GM20431 (cell line): Measurements from ENCODE around the gene TPPP3.
"Not testable (repeated sequence)": the region's sequence is repeated elsewhere in the genome, so short reads cannot be mapped to it uniquely, and the experiment has no call there.

Experiments
- in situ Hi-C: fragments of 300-500 bp; cut with MseI, MboI; formaldehyde crosslinking; loops from one replicate; pipeline ENCODE4 v1.15.0; 2020; ENCODE audit warnings: low sequenced_read_pairs; ENCODE audit not compliant: unreplicated experiment

TPPP3 gene

DNA sequence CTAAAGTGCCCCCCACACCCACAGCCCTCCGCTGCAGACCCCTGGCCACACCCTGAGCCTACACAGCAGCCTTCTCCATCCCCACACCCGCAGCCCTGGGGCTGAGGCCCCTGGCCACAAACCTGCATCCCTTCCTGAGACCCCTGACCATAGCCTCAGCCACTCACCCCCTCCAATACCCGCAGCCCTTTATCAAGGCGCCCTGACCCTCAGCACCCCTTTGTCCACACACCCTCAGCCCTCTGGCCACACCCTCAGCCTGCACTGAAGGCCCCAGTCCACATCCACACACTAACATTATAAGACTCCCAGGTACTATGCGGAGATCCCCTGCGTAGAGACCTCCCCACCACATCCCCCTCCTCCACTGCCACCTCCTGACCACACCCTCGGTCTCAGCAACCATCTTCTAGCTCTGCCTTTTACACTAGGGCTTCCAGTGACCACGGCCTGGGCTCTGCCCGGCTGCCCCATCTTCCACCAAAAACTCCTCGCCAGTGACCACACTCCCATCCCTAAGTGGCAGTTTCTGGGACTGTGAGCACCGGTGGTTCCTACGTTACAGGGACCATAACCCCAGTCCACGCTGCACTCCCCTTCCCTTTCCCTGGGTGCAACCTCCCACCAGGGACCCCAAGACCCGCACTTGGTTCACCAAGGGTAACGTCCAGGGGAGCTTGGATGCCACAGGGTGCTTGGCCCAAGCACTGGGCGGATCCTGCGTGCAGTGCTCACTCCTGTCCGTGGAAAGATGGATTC is 818 bp downstream of the TPPP3 start:
- in situ Hi-C loops = no loop called here

GRCh38 chr16:67391424-67392300 is 1.6 kb downstream of the TPPP3 start:
- in situ Hi-C loops = no loop called here

DNA sequence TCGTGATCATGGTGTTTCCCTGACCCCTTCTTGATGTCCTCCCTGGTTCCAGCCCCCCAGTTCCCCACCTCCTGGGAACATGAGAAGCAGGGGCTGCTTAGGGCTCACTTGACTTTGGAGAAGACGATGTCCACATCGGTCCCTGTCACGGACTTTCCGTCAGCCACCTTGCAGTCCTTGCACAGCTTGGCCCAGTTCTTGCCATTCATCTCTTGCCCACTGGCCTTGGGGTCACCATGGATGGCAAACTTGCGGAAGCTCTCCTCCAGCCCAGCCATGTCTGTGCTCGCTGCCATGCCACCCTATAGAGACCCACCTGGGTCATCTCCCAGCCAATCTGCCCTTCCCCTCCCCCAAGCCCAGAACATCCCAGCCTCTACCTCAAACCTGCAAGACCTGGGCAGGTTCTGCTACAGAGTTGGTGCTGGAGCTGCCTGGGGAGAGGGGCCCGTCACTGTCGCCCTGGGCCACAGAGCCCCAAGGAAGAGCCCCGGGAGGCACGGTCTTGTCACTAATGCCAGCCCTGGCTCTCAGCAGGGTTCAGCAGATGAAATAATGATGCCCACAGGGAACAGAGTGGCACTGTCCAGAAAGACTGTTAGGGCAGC is 2.4 kb downstream of the TPPP3 start:
- in situ Hi-C loops = no loop called here

- in situ Hi-C loops = no loop called here
Observed at GRCh38 chr16:67389911-67390815, 3.1 kb downstream of the TPPP3 start.

- in situ Hi-C loops = no loop called here
Observed at GRCh38 chr16:67388591-67388990, 4.7 kb downstream of the TPPP3 start.

GRCh38 chr16:67388191-67388590 is 5.1 kb downstream of the TPPP3 start:
- in situ Hi-C loops = no loop called here

- in situ Hi-C loops = no loop called here
Observed at GRCh38 chr16:67387479-67388079, 5.7 kb downstream of the TPPP3 start.

GRCh38 chr16:67386861-67387455 is 6.3 kb downstream of the TPPP3 start:
- in situ Hi-C loops = no loop called here

- in situ Hi-C loops = no loop called here
Observed at GRCh38 chr16:67384778-67385510, 8.4 kb downstream of the TPPP3 start.

DNA sequence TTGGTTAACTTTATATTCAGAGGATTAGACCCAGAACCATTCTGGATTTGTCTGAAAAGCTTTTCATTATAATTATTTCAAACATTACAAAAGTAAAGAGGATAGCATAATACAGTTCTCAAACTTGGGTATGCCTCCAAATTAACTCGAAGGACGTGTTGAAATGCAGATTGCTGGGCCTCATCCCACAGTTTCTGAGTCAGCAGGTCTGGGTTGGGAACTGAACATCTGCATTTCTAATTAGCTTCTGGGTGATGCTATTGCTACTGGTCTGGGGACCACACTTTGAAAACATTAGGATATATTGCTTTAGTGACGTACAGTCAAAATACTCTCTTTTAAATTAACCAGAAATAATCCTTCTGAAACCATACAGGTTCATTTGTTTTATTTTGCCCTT is 10.0 kb downstream of the TPPP3 start:
- in situ Hi-C loops = no loop called here

DNA sequence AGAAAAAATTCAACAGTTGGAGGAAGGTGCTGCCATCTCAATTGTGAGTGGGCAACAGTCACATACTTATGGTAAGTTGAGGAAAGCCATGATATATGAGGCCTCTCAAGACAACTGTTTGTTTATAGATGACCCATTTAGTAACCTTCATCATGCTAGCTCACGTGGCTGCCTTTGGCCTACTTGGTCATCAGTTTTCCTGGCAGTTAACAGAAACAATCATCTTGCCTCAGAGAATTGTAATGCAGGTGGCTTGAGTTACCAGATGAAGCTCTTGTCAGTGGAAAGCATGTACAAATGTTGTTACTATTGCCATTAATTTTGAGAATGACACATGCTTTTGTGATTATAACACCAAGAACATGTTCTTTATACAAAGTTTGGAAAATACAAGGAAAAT is 14.7 kb downstream of the TPPP3 start:
- in situ Hi-C loops = no loop called here

- in situ Hi-C loops = not testable (repeated sequence)
Observed at GRCh38 chr16:67376012-67376411, 17.3 kb downstream of the TPPP3 start.

GRCh38 chr16:67372664-67373063 is 20.6 kb downstream of the TPPP3 start:
- in situ Hi-C loops = no loop called here

DNA sequence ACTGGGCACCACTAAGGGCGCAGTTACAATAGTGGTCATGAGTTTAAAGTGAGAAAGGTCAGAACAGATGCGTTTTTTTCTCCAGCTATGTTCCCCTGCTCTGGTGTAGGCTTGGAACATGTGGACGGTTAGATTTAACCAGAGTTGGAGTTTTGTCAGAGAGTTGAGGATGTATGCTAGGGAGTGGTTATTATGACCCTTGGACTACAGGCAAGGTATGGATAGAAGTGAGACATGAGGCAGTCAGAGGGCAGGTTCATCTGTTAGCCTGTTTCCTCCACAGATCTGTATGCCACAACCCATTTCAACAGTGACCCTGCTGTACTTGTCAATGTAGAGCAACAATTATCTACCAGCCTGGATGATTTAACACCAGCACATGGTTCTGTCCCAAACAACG is 22.6 kb downstream of the TPPP3 start:
- in situ Hi-C loops = no loop called here

- in situ Hi-C loops = no loop called here
Observed at GRCh38 chr16:67364600-67365235, 28.6 kb downstream of the TPPP3 start.

DNA sequence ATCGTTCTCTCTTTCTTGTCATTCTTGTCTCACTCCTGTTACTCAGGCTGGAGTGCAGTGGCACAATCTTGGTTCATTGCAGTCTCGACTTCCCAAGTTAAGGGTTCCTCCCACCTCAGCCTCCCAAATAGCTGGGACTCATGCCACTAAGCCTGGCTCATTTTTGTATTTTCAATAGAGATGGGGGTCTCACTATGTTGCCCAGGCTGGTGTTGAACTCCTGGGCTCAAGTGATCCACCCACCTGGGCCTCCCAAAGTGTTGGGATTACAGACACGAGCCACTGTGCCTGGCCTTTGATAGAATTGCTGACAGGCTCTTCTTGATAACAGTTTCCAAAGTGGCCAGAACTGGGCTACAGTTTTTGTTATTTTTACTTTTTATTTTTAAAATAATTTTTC is 32.3 kb downstream of the TPPP3 start:
- in situ Hi-C loops = no loop called here

- in situ Hi-C loops = not testable (repeated sequence)
Observed at GRCh38 chr16:67359540-67360269, 33.6 kb downstream of the TPPP3 start.
